ENCODE data around the gene BPIFB4.

The BPIFB4 gene

GRCh38 chr20:33054791-33055190 lies 24.7 kb upstream of the BPIFB4 start:
- no peak overlapping the region for H3K27ac ChIP-seq
- TF ChIP-seq CTCF (conservative IDR thresholded peaks at IDR 0.05; ENCODE audit: low read depth) = no peak
- POLR2A ChIA-PET (ENCODE audit: low non-redundant PET) = no interaction called here
- CTCF ChIA-PET = interaction anchor here (0.9 to 1.1 kb wide), 2 partner anchors 17 to 821 kb away, joined by 3 read pairs; no protein-coding TSS in a partner anchor
- no peak for DNase-seq (ENCODE audit: low spot score)

- DNase-seq (ENCODE audit: low spot score) = no peak
- no peak overlapping the region for H3K27ac ChIP-seq
- CTCF ChIA-PET = interaction anchor here (0.6 to 0.8 kb wide), 2 partner anchors 37 to 242 kb away, joined by 3 read pairs; no protein-coding TSS in a partner anchor
- TF ChIP-seq CTCF (conservative IDR thresholded peaks at IDR 0.05; ENCODE audit: low read depth) = no peak
- POLR2A ChIA-PET (ENCODE audit: low non-redundant PET) = no interaction called here
Observed at GRCh38 chr20:33059136-33059535, 20.3 kb upstream of the BPIFB4 start.

GRCh38 chr20:33059741-33060390 lies 19.6 kb upstream of the BPIFB4 start:
- no peak for TF ChIP-seq CTCF (conservative IDR thresholded peaks at IDR 0.05; ENCODE audit: low read depth)
- no peak overlapping the region for H3K27ac ChIP-seq
- ChIA-PET POLR2A (ENCODE audit: low non-redundant PET) (no interaction called here), CTCF (interaction anchor here (0.6 kb wide), 1 partner anchor 38 kb away, joined by 3 read pairs; no protein-coding TSS in a partner anchor)
- DNase-seq (ENCODE audit: low spot score) = no peak

GRCh38 chr20:33061658-33062028 lies 17.8 kb upstream of the BPIFB4 start:
- TF ChIP-seq CTCF (conservative IDR thresholded peaks at IDR 0.05; ENCODE audit: low read depth) = no peak
- H3K27ac ChIP-seq = no peak overlapping the region
- CTCF ChIA-PET = interaction anchor here (0.6 kb wide), 1 partner anchor 27 kb away, joined by 3 read pairs; no protein-coding TSS in a partner anchor
- POLR2A ChIA-PET (ENCODE audit: low non-redundant PET) = no interaction called here
- DNase-seq (ENCODE audit: low spot score) = no peak

GRCh38 chr20:33062105-33062824 lies 17.2 kb upstream of the BPIFB4 start:
- no peak overlapping the region for H3K27ac ChIP-seq
- ChIA-PET POLR2A (ENCODE audit: low non-redundant PET) (no interaction called here), CTCF (no interaction called here)
- no peak for DNase-seq (ENCODE audit: low spot score)
- no peak for TF ChIP-seq CTCF (conservative IDR thresholded peaks at IDR 0.05; ENCODE audit: low read depth)

- DNase-seq (ENCODE audit: low spot score) = no peak
- ChIA-PET CTCF (interaction anchor here (0.5 kb wide), 1 partner anchor 44 kb away, joined by 3 read pairs; no protein-coding TSS in a partner anchor), POLR2A (ENCODE audit: low non-redundant PET) (no interaction called here)
- H3K27ac ChIP-seq = no peak overlapping the region
- no peak for TF ChIP-seq CTCF (conservative IDR thresholded peaks at IDR 0.05; ENCODE audit: low read depth)
Observed at GRCh38 chr20:33062825-33063149, 16.7 kb upstream of the BPIFB4 start.

Measured in RWPE1 (cell line).